GM18517 (cell line): ENCODE results near the gene SLC9C1.

Experiments used
- ATAC-seq: cut with Tn5 transposase; IDR thresholded peaks from one replicate; pipeline ENCODE4 v1.9.1; 2021; ENCODE audit warnings: mild to moderate bottlenecking, moderate library complexity; ENCODE audit not compliant: unreplicated experiment

SLC9C1 gene

DNA sequence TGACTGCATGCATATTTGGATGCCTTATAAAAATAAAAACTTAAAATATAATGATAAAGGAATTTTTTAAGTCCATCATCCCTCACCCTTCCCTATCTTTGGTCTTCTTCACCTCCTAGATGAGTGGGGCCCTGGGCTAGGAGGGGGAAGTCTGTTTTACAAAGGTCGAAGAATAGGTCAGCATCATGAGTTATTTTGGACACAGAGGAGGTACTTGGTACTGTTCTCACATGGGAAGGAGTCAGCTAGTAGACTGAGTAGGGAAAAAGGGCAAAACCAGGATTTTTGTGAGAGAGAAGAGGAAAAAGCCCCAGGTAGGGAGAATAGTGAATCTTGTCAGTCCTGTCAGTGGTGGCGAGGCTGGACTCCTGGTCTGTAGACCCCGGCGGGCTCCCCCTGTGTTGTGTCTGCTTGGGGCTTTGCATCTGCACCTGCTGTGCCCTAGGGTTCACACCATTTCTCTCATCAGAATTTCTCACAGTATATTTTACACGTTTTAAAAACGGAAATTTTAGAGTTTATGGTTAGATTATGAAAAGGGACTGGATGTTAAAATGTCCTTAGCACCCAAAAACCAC, 178.1 kb downstream of the SLC9C1 start:
- no peak for ATAC-seq

GRCh38 chr3:112115161-112115739, 178.8 kb downstream of the SLC9C1 start:
- ATAC-seq, result peak; percentile 24

DNA sequence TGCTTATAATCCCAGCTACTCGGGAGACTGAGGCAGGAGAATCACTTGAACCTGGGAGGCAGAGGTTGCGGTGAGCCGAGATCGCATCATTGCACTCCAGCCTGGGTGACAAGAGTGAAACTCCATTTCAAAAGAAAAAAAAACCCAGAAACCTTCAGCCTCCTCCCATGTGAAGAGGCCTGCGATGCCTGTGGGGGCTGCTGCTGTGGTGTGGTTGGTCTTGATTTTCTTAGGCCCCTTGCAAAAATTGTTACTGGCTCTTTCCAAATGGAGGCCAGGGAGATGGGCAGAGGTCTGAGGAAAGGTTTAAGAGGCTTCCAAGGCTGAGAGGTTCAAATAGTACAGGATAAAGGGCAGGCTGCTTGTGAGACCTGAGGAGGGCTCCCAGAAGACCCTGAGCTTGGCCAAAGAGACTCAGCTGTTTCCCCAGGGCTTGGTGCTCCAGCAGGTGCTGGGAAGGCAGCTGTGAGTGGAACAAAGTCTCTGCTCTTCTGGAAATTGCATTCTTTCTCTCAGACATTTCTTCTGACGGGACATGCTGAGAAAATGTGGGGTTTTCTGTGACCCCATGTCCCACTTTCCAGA, 179.3 kb downstream of the SLC9C1 start:
- no peak for ATAC-seq

GRCh38 chr3:112111785-112112402, 182.1 kb downstream of the SLC9C1 start:
- peak; percentile 41 for ATAC-seq

DNA sequence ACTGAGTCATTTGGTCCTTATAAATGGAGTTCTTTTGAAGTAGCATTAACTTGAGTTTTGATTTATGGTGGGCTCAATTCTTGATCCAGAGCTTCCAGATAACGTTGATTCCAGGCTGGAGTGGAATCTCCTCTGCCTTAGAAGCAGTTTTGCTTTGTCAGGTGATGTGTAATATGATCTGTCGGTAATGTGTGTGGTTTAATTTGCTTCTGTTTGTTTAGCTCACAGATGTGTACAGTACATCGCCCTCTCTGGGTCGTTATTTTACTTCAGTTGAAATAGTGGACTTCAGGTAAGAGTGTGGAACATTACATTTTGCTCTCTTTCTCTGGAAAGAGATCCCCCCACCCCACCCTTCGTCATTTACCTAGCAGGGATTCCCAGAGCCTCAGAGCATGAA, 184.7 kb downstream of the SLC9C1 start:
- no peak for ATAC-seq

DNA sequence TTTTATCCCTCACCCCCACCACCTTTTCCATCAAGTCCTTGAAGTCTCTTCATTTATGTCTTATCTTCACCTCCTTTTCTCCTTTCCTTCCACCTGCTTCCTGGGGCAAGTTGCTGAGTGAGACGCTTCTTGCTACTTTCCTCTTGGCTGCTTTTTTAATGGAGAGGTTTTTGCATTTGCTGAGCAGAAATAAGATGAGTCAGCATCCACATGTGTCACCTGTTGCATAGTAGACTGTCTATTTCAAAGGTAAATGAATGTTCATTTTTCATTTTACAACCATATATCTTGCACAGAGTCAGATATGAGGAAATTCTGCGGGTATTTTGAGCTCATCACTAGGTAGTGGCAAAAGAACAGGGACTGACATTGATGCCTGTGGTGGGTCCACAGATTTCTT, 189.2 kb downstream of the SLC9C1 start:
- no peak for ATAC-seq

DNA sequence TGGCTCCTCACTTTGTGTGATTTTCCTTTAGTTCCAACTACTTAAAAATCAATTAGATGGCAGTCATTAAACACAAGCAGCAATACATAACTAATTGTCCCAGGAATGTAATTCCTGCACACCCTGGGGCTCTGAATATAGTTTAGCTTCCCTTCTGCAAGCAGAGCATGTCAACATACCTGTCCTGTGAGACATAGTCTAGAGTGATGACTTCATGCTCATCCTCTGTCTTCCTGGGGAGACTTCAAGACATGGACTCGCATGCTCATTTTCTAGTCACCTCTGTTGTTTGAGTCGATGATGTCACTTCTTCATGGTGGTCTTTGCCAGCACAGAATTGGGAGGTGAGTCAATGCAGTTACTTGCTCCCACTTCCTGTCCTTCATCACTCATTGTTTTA, 192.1 kb downstream of the SLC9C1 start:
- ATAC-seq, result no peak

- no peak for ATAC-seq
Observed at GRCh38 chr3:112097378-112097777, 196.6 kb downstream of the SLC9C1 start.

- ATAC-seq, result no peak
Observed at GRCh38 chr3:112096176-112096575, 197.8 kb downstream of the SLC9C1 start.

- ATAC-seq, result no peak
Observed at GRCh38 chr3:112095731-112096130, 198.3 kb downstream of the SLC9C1 start.

DNA sequence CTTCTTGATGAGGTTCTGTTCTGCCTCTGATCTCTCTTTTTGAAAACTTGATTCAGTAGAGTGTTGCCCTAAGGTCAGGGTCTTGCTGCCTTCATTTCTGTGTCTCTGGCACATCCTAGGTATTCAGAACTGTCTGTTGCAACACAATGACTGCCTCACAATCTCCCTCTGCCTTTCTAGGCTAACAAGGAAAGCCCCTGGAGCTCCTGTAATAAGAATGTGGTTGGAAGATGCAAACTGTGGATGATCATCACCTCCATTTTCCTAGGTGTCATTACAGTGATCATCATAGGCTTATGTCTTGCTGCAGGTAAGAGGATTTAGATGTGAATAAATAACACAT, 200.9 kb downstream of the SLC9C1 start:
- ATAC-seq, result no peak

DNA sequence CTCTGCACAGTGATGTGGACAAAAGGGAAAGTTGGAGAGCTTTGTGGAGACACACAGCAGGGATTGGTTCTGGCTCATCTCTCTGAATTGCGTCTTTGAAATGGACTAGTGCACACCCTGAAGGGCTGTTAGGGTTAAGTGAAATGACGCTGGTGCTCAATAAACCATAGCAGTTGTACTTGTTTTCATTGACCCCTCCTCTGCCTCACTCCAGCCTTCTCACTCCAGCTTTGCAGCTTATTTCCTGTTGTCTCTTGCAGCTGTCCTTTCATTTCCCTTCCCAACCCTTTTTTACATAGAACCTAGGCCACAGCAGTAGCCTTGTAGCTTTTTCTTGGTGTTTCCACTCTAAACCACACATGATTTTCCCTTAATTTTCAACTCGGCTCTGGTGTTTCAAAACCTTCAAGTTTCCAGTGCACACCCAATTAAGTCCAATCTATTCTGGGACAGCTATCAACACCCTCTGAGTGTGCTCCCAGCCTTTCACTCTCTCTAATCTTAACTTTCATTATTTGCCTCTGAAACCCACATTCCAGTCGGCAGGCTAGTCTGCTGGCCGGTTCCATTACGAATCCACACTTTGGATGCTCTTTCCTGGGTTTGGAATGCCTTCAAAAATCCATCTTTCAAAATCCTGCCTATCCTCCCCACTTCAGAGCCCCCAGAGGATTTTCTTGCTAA, 201.4 kb downstream of the SLC9C1 start:
- ATAC-seq, result no peak

- no peak for ATAC-seq
Observed at GRCh38 chr3:112090887-112091586, 203.0 kb downstream of the SLC9C1 start.
